Measurements from ENCODE around the gene NPAS2.

NPAS2 gene

DNA sequence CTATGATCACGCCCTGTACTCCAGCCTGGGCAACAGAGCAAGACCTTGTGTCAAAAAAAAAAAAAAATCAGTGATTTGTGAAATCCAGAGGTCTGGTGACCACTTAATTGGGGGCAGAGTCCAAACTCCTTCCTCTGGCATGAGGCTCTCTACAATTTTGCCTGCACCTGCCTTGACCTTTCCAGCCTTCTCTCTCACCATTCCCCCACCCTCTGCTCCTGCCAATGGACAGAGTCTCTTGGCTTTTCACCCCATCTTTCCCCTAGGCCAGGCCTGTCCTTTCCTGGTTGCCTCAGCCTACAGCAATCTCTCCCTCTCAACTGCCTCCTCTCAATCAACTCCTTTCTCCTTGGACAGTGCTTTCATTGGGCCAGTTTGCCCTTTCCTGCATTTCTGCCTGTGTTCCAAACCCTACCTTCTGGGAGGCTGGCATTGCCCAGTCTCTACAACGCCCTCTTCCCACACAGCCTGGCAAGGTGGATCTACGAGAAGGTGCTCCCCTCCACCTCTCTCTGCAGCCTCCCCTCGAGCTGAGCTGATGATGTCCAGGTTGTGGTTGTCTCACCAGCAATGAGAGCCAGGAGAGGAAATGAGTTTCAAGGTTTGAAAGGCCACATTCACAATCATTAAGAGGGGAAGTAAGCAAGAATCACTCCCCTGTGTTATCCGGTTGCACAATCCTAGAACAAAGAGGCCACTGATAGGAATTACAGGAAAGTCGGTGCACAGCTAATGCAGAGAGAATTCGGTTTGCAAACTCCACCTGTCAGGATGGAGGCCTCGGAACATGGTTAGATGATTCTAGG, 39.5 kb upstream of the NPAS2 start:
- H3K4me3 ChIP-seq (ENCODE audit: low read depth, low read length): no peak overlapping the region
- TF ChIP-seq, protein P1, sequence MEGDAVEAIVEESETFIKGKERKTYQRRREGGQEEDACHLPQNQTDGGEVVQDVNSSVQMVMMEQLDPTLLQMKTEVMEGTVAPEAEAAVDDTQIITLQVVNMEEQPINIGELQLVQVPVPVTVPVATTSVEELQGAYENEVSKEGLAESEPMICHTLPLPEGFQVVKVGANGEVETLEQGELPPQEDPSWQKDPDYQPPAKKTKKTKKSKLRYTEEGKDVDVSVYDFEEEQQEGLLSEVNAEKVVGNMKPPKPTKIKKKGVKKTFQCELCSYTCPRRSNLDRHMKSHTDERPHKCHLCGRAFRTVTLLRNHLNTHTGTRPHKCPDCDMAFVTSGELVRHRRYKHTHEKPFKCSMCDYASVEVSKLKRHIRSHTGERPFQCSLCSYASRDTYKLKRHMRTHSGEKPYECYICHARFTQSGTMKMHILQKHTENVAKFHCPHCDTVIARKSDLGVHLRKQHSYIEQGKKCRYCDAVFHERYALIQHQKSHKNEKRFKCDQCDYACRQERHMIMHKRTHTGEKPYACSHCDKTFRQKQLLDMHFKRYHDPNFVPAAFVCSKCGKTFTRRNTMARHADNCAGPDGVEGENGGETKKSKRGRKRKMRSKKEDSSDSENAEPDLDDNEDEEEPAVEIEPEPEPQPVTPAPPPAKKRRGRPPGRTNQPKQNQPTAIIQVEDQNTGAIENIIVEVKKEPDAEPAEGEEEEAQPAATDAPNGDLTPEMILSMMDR (IDR thresholded peaks at IDR 0.05; ENCODE audit: insufficient read depth, low read depth, low read length, missing control alignments): no peak
- no peak for DNase-seq (ENCODE audit: low read depth)

DNA sequence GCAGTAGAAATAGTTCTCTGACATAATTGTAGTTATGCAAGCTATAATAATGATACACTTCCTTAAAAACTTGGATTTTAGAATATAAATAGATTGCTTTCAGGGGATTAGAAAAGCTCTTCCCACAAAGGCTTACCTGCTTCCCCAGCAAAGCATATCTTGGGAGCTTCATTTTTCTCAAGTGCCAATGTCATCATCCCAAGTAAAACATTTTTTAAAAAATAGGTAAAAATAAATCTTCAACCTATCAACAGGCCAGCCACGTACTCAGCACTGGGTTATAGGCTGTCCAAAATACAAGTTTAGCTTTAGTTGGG, 39.0 kb upstream of the NPAS2 start:
- TF ChIP-seq, protein P1 (IDR thresholded peaks at IDR 0.05; ENCODE audit: insufficient read depth, low read depth, low read length, missing control alignments): no peak
- H3K4me3 ChIP-seq (ENCODE audit: low read depth, low read length): no peak overlapping the region
- DNase-seq (ENCODE audit: low read depth): no peak

DNA sequence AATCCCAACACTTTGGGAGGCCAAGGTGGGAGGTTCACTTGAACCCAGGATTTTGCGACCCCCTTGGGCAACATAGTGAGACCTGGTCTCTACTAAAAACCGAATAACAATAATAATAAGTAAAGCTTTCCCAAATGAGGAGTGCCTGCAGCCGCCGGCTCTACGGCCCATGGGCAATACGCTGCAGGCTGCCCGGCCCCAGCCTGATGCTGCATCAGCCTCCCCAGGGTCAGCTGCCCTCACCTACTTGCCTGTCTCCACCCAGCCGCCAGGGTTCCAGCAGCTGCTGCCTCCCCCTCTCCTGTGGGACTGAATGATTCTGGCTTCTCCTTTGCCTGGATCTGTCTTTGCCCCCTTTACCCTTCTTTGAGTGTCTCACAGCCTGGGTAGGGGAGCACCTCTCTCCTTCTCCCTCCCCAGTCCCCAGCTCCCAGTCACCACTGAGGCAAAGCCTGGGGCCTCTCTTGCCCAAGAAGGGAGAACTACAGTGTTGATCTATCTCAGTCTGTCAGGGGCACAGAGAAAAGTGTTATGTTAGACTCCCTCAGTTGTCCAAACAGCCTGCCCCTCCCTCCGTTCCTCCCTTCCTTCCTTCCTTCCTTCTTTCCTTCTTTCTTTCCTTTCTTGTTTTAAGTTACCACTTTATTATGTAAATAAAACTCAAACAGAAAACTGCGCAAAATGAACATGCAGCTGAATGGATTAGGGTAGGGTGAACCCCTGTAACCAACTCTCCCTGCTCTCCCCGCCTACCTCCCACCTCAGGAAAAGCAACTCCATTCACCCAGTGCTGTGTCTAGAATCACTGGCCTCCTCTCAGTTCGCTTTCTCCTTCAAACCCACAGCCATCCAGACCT, 38.2 kb upstream of the NPAS2 start:
- H3K4me3 ChIP-seq (ENCODE audit: low read depth, low read length): no peak overlapping the region
- TF ChIP-seq, protein P1 (IDR thresholded peaks at IDR 0.05; ENCODE audit: insufficient read depth, low read depth, low read length, missing control alignments): no peak
- no peak for DNase-seq (ENCODE audit: low read depth)

DNA sequence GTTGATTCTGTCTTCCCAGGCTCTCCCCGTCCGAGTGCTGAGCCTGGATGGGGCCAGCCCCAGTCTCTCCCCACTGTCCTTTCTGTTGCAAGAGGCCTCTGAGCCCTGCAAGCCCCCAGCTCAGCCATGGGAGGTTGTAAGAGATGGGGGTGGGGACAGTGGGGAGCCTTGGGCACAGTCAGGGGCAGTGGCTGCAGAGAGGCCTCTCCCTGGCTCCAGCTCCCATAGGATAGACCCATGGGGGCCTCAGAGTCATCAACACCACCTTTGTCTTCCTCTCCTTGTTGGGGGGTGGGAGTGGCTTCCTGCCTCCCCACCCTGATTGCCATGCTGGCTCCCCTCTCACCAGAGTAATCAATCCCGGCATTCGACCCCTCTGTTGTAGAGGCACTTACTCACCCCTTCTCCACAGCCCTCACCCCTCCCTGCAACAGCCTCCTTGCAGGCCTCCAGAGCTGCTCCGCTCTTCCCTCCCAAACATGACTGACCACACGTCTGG, 37.5 kb upstream of the NPAS2 start:
- H3K4me3 ChIP-seq (ENCODE audit: low read depth, low read length): no peak overlapping the region
- no peak for DNase-seq (ENCODE audit: low read depth)
- TF ChIP-seq, protein P1 (IDR thresholded peaks at IDR 0.05; ENCODE audit: insufficient read depth, low read depth, low read length, missing control alignments): no peak

DNA sequence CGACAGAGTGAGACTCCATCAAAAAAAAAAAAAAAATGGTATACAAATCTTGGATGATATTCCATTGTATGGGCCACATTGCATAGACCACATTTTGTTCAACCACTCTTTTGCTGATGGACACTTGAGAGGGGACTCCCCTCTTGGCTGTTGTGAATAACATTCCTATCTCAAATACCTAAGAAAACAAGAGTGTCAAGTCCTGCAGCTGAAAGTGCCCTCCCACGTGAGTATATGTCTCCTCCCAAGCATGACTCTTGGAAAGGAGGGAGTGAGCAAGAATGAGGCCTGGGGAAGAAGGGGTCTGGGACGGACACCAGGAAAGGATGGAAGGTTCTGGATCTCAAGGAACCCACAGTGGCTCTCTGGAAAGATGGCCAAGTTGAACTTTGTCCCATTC, 36.0 kb upstream of the NPAS2 start:
- no peak overlapping the region for H3K4me3 ChIP-seq (ENCODE audit: low read depth, low read length)
- TF ChIP-seq, protein P1 (IDR thresholded peaks at IDR 0.05; ENCODE audit: insufficient read depth, low read depth, low read length, missing control alignments): no peak
- DNase-seq (ENCODE audit: low read depth): no peak

DNA sequence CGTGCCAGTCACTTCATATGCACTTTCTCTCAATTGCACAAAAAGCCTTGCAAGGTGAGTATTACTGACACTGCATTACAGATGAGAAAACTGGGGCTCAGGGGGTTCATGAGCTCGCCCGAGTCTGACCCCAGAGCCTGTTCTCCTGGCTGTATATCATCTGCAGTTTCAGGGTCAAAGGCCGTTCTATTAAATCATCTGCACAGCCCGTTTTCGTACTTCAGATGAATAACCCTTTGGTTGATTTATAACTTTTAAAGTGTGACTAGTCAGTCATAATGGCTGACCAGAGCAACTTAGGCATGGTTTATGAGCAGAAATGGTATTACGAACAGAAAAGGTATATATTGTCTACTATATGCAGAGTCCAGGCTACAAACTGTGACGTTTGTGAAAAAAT, 35.3 kb upstream of the NPAS2 start:
- no peak for DNase-seq (ENCODE audit: low read depth)
- H3K4me3 ChIP-seq (ENCODE audit: low read depth, low read length): no peak overlapping the region
- TF ChIP-seq, protein P1 (IDR thresholded peaks at IDR 0.05; ENCODE audit: insufficient read depth, low read depth, low read length, missing control alignments): no peak

All from GM12865 (cell line).